Calu3 (cell line): ENCODE results near the gene NPL. TPM values are rescaled to one million over a fixed set of nuclear protein-coding genes. Genes with fewer than 3 reads are reported as not detected.
A peak's percentile ranks its signal among the peaks of the same experiment; 100 is the strongest.

Experiments
- BruUV-seq: library from RNA; stranded (reverse); fragments of 400-500 nt; replicated peaks from 2 replicates; lab custom pipeline; 2021; lab: Mats Ljungman, UMichigan
- CTCF ChIA-PET: fragments of 300-600 bp; sonication (Branson Sonifier 250); formaldehyde crosslinking; loops from one replicate; lab custom pipeline; 2022; ENCODE audit warnings: antibody characterized with exemption; lab: Charles Lee
- DNase-seq: peaks from one replicate; pipeline ENCODE4 v3.0.0; 2022
- H3K27ac Mint-ChIP-seq: one replicate; pipeline ENCODE4 v1.8.0; 2022; ENCODE audit warnings: mixed read lengths; ENCODE audit not compliant: unreplicated experiment
- H3K27me3 Mint-ChIP-seq: one replicate; pipeline ENCODE4 v1.8.0; 2022; ENCODE audit warnings: mixed read lengths; ENCODE audit not compliant: unreplicated experiment
- H3K36me3 Mint-ChIP-seq: one replicate; pipeline ENCODE4 v1.8.0; 2022; ENCODE audit warnings: mild to moderate bottlenecking, moderate library complexity, mixed read lengths; ENCODE audit not compliant: insufficient read depth, unreplicated experiment
- H3K4me1 Mint-ChIP-seq: one replicate; pipeline ENCODE4 v1.8.0; 2022; ENCODE audit warnings: mild to moderate bottlenecking, low read depth, mixed read lengths; ENCODE audit not compliant: unreplicated experiment
- H3K4me3 Mint-ChIP-seq: one replicate; pipeline ENCODE4 v1.8.0; 2022; ENCODE audit warnings: mild to moderate bottlenecking, low read depth, moderate library complexity, mixed read lengths; ENCODE audit not compliant: unreplicated experiment
- H3K9me3 Mint-ChIP-seq: one replicate; pipeline ENCODE4 v1.8.0; 2022; ENCODE audit warnings: low read depth, mixed read lengths; ENCODE audit not compliant: unreplicated experiment
- CTCF ChIP-seq: fragments of 200-600 bp; IDR thresholded peaks from one replicate; pipeline ENCODE4 v1.8.0; 2022; ENCODE audit warnings: antibody characterized with exemption; ENCODE audit not compliant: unreplicated experiment
- intact Hi-C: fragments of 100-400 bp; cut with micrococcal nuclease; formaldehyde crosslinking; loops from one replicate; pipeline ENCODE4 v1.10.0; 2022; ENCODE audit not compliant: unreplicated experiment
- total RNA-seq: library from RNA; stranded (reverse); gene quantifications from 2 replicates; pipeline ENCODE4 v1.2.3, GENCODE V29; 2022

The NPL gene
- total RNA-seq, 1 experiment from 2014 or later = 5.0 TPM

- Mint-ChIP-seq H3K27ac (no peak overlapping the region), H3K27me3 (no peaks in the 10 kb centered on the region), H3K36me3 (peaks cover 94% of the 10 kb centered on the region), H3K4me3 (no peak overlapping the region), H3K9me3 (no peaks in the 10 kb centered on the region), H3K4me1 (no peaks in the 10 kb centered on the region)
- CTCF ChIA-PET = interaction anchor here (1.2 kb wide), 1 partner anchor 11 kb away, joined by 3 read pairs; no protein-coding TSS in a partner anchor
- TF ChIP-seq CTCF = no peak
- intact Hi-C loops = no loop called here
- no peak for DNase-seq
- no TSS peak for BruUV-seq
These were observed 67.6 kb downstream of the NPL start for GRCh38 chr1:182857212-182857611.

GRCh38 chr1:182860658-182861057, 71.1 kb downstream of the NPL start:
- H3K4me1 Mint-ChIP-seq = no peaks in the 10 kb centered on the region
- intact Hi-C loops = no loop called here
- H3K4me3 Mint-ChIP-seq = no peak overlapping the region
- H3K27me3 Mint-ChIP-seq = no peaks in the 10 kb centered on the region
- no peak for DNase-seq
- BruUV-seq = no TSS peak
- H3K9me3 Mint-ChIP-seq = no peaks in the 10 kb centered on the region
- H3K27ac Mint-ChIP-seq = no peak overlapping the region
- H3K36me3 Mint-ChIP-seq = peaks cover 90% of the 10 kb centered on the region
- CTCF ChIA-PET = interaction anchor here (1.0 kb wide), 1 partner anchor 240 kb away, joined by 3 read pairs; no protein-coding TSS in a partner anchor
- TF ChIP-seq CTCF = no peak

- intact Hi-C loops = no loop called here
- TSS peak; percentile 1 for BruUV-seq
- CTCF ChIA-PET = no interaction called here
These were observed 72.4 kb downstream of the NPL start for GRCh38 chr1:182861994-182862393.

GRCh38 chr1:182862827-182863226, 73.3 kb downstream of the NPL start:
- peaks cover 89% of the 10 kb centered on the region for H3K36me3 Mint-ChIP-seq
- H3K4me3 Mint-ChIP-seq = no peak overlapping the region
- no peaks in the 10 kb centered on the region for H3K4me1 Mint-ChIP-seq
- H3K9me3 Mint-ChIP-seq = no peaks in the 10 kb centered on the region
- DNase-seq = no peak
- H3K27me3 Mint-ChIP-seq = no peaks in the 10 kb centered on the region
- intact Hi-C loops = no loop called here
- CTCF ChIA-PET = no interaction called here
- no TSS peak for BruUV-seq
- no peak for TF ChIP-seq CTCF
- no peak overlapping the region for H3K27ac Mint-ChIP-seq

More at GRCh38 chr1:182861994-182862393, 72.4 kb downstream of the NPL start:
- H3K9me3 Mint-ChIP-seq = no peaks in the 10 kb centered on the region
- H3K4me3 Mint-ChIP-seq = no peak overlapping the region
- no peaks in the 10 kb centered on the region for H3K27me3 Mint-ChIP-seq
- no peak overlapping the region for H3K27ac Mint-ChIP-seq
- peaks cover 89% of the 10 kb centered on the region for H3K36me3 Mint-ChIP-seq
- no peak for TF ChIP-seq CTCF
- no peak for DNase-seq
- no peaks in the 10 kb centered on the region for H3K4me1 Mint-ChIP-seq
